Glomerular visceral epithelial cell (primary cell): ENCODE results near the gene NUP210.
A peak's percentile ranks its signal among the peaks of the same experiment; 100 is the strongest.

Experiments
- DNase-seq: peaks from one replicate; pipeline ENCODE4 v3.0.0-alpha.2; 2016; ENCODE audit errors: extremely low spot score

Gene NUP210

GRCh38 chr3:13348661-13349396 lies 71.3 kb downstream of the NUP210 start:
- no peak for DNase-seq

GRCh38 chr3:13348100-13348499 lies 72.0 kb downstream of the NUP210 start:
- no peak for DNase-seq

- DNase-seq = no peak
These were observed 72.7 kb downstream of the NUP210 start for GRCh38 chr3:13347390-13347950.

GRCh38 chr3:13346481-13347389 lies 73.4 kb downstream of the NUP210 start:
- no peak for DNase-seq

GRCh38 chr3:13345772-13346171 lies 74.3 kb downstream of the NUP210 start:
- no peak for DNase-seq

DNA sequence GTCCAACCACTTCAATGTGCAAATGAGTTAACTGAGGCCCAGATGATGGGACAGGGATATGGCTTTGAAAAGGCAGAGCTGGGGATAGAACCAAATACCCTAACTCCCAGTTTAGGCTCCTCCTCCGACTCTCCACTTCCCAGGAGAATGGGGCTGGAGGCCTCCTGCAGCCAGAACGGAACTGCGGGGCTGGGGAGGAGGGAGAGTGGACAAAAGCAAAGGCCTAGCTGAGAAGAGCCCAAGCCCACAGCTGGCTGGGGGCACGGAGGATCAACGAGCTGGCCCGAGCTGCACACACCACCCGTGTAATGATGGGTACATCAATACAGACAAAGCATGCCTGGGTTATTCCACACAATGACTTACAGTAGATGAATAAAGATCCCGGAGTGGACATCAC lies 74.8 kb downstream of the NUP210 start:
- no peak for DNase-seq

- no peak for DNase-seq
These were observed 75.5 kb downstream of the NUP210 start for GRCh38 chr3:13344663-13345062.

- no peak for DNase-seq
These were observed 76.5 kb downstream of the NUP210 start for GRCh38 chr3:13343601-13344000.

DNA sequence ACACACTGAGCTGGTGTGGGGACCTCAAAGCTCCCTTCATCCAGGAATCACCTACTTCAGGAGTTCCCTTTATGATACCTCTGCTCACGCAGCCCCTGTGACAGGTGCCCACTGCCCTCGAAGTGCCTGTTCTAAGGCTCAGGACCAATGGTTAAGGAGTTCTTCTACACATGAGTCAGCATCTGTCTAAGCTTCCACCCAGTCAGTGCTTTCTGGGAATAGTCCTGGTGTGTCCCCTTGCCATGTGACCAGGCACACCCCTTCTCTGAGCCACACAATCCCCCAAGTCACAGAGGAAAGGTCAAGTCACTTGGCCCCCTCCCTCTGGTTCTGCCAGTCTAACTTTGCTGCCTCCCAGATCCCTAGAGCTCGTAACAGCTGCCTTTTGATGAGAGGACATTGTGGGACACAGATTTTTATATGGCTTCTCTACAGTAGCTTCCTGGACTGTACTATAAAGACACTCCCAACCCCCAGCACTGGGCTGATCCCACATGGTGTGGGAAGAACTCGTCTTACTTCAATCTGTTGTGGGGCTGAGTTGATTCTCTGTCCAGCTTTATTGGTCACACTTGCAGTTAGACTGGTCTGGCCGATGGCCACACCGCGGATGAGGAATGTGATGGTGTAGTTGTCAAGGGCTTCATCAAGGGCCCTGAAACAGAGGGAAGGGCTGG lies 78.8 kb downstream of the NUP210 start:
- no peak for DNase-seq

DNA sequence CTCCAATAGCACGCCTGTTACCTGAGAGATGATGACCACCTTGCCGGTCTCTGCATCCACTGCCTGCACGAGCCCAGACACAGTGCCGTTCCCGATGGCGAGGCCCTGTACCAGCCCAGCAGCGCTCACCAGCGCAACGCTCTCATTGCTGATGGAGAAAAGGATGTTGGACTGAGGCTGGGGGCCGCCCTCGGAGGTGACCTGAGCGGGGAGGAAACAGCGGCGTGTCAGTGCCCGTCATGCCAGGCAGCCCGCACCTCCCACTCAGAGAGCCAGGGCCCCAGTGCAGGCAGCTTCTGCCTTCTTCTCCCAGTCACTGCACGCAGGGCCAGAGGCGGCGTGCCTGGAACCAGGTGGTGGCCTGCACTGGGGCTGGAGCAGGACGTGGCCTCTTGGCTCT lies 80.3 kb downstream of the NUP210 start:
- no peak for DNase-seq

DNA sequence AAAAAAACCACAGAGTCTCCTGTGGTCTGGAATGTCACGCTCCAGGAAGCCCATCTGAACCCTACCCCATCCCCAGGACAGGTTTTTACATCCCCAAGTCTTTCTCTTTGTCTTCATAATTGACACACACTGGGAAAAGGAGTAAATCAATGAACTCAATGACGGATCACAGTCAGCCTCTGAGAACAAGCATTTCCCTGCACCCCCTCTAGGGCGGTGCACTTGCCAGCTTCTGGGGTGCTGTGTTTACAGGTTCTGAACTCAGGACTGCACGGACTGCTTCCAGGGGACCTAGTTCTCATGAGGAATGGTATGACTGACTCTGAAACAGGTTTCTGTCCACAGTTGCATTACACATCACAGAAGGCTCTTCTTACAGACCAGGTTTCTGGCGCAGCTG lies 81.1 kb downstream of the NUP210 start:
- peak; percentile 36 for DNase-seq

GRCh38 chr3:13338231-13338630 lies 81.9 kb downstream of the NUP210 start:
- no peak for DNase-seq

GRCh38 chr3:13336592-13336991 lies 83.5 kb downstream of the NUP210 start:
- no peak for DNase-seq

GRCh38 chr3:13335503-13335902 lies 84.6 kb downstream of the NUP210 start:
- DNase-seq = no peak

GRCh38 chr3:13335059-13335458 lies 85.1 kb downstream of the NUP210 start:
- DNase-seq = no peak

DNA sequence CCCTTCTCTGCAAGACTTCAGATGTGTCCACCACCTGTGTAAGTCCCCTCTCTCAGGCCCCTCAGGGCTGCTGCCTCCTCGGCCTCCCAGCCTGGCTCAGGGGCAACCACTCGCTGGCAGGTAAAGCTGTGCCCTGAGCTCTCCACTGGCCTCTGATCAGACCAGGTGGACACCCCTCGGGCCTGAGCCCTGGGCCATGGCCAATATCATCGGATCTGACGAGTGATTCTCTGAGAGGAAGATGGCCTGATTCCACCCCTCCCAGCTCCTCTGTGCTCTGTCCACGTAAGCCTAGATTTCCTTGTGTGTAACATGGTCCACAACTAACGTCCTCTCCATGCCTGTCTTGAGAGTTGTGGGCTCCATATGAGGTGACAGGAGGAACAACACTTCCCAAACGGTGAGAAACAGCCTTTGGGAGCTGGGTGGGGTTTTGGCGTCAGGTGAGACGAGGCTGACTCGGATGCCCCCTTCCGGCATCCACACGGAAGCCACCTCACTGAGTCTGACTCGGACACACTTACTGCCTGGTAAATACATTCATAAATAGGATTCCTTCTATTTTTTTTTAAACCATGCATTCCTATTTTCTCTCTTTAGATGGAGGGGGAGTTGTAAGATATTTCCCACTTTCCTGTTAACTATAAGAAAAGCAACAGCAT lies 86.8 kb downstream of the NUP210 start:
- no peak for DNase-seq

DNA sequence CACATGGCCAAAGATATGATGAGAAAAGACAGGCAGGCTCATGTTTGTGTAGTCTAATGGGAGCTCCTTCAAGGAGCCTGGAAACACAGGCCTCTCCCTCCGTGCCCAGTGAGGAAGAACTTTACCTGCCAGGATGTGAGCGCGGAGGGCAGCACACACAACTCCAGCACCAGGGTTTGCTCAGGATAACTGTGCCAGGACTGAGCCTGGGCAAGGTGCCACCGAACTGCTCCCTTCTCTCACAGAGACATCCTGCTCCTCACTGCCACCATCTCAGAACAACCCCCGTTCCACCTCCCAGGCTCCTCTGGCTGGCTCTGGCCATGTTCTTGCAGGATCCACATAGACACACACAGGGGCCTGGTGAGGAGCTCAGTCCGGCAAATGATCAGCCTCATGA lies 87.4 kb downstream of the NUP210 start:
- no peak for DNase-seq

GRCh38 chr3:13332158-13332557 lies 88.0 kb downstream of the NUP210 start:
- DNase-seq = no peak

DNA sequence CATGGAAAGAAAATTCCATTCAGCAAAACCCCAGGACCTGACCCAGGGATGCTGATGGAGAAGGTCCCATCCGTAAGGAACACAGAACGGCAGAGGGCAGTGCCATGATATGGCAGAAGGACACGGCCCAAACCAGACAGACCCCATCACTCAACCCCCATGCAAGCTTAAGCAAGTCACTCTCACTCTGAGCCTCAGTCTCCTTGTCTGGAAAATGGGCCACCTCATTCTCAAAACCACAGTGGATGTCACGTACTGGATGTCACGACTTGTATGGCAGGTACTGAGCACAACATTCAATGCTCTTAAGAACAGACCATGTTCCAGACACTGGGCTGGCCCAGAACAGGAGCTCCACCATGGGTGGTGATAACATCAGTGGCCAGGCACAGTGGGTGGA lies 90.4 kb downstream of the NUP210 start:
- DNase-seq = no peak

- no peak for DNase-seq
These were observed 94.2 kb downstream of the NUP210 start for GRCh38 chr3:13325892-13326443.

DNA sequence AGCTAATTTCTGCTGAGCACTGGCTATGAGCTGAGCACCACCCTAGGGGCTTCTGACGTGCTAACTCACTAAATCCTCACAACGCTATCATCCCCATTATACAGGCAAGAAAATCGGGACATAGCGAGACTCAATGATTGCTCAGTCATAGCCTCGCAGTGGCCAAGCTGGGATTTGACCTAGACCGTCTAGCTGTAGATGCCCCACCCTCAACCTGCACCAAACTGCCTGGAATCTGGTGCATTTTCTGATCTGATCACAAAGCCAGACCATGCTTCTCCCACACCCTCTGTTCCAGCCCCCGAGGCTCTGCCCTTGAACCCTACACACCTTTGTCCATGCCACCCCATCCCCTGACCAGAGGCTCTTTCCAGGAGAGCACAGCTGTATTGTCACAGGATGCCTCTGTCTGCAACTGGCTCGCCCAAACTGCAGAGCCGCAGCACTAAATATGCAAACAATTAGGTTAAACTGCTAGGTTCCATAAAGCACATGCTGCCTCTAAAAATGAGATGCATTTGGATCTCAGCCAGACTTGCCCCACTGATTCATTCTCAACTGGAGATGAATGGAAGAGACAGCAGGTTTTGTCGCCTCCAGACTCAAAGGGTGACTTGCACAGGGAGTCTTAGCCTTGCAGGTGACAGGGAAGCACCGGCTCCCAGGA lies 95.2 kb downstream of the NUP210 start:
- no peak for DNase-seq
